PC-9 (cell line): Measurements from ENCODE around the gene SMG6.

Experiments
- EZH2 ChIP-seq: fragments of 200-600 bp; sonication (generic); IDR thresholded peaks from 2 replicates; pipeline ENCODE4 v1.8.0; 2017; ENCODE audit warnings: antibody characterized with exemption, low read depth
- TF ChIP-seq, protein P1 (sequence below): fragments of 200-600 bp; sonication (generic); conservative IDR thresholded peaks from 2 replicates; pipeline ENCODE4 v1.6.1; 2017; ENCODE audit warnings: mixed run types, antibody characterized with exemption, mild to moderate bottlenecking, moderate library complexity

DNA sequence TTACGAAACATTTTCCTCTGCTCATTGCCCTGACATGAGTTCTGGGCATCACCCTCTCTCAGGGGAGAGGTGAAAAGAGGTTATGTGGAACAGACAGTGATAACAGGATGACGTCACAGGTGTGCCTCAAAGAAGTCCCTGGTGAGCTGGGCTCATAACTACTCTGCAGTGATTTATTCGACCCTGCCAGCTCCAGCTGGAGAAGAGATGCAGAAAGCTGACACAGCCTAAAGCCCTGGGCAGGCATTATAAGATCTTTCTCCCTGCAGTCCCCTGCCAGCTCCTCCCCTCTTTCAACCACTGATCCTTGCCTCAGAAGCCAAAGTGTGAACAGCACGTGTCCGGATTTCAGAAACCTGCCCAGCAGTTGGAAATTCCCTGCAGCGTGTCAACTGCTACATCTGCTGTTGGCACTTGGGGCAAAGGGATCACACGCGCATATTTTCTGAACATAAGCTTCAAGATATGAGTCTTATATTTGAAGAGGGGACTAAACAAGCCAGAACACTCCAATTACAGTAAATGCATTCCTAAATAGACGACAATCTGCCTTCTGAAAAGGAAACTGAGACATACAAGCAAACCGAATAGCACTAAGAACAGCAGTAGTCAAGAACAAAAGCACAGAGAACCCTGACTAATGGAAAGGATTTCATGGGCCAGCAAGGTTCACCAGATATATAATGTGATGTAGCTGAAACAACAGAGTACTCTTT, 80.5 kb downstream of the SMG6 start:
- TF ChIP-seq, protein P1, sequence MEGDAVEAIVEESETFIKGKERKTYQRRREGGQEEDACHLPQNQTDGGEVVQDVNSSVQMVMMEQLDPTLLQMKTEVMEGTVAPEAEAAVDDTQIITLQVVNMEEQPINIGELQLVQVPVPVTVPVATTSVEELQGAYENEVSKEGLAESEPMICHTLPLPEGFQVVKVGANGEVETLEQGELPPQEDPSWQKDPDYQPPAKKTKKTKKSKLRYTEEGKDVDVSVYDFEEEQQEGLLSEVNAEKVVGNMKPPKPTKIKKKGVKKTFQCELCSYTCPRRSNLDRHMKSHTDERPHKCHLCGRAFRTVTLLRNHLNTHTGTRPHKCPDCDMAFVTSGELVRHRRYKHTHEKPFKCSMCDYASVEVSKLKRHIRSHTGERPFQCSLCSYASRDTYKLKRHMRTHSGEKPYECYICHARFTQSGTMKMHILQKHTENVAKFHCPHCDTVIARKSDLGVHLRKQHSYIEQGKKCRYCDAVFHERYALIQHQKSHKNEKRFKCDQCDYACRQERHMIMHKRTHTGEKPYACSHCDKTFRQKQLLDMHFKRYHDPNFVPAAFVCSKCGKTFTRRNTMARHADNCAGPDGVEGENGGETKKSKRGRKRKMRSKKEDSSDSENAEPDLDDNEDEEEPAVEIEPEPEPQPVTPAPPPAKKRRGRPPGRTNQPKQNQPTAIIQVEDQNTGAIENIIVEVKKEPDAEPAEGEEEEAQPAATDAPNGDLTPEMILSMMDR = no peak
- TF ChIP-seq EZH2 = no peak
